Dermis blood vessel endothelial cell (primary cell): ENCODE data around the gene GPLD1. TPM values are rescaled to one million over a fixed set of nuclear protein-coding genes. Genes with fewer than 3 reads are reported as not detected.

ENCODE experiments used
- DNase-seq: peaks from one replicate; pipeline ENCODE4 v3.0.0; 2010
- total RNA-seq: library from RNA; depleted of rRNA; stranded (reverse); fragments of >200 nt; gene quantifications from 2 replicates; pipeline ENCODE4 v1.2.3, GENCODE V29; 2014

The GPLD1 gene
- total RNA-seq, 1 donor from 2014 or later, result 0.17 TPM

DNA sequence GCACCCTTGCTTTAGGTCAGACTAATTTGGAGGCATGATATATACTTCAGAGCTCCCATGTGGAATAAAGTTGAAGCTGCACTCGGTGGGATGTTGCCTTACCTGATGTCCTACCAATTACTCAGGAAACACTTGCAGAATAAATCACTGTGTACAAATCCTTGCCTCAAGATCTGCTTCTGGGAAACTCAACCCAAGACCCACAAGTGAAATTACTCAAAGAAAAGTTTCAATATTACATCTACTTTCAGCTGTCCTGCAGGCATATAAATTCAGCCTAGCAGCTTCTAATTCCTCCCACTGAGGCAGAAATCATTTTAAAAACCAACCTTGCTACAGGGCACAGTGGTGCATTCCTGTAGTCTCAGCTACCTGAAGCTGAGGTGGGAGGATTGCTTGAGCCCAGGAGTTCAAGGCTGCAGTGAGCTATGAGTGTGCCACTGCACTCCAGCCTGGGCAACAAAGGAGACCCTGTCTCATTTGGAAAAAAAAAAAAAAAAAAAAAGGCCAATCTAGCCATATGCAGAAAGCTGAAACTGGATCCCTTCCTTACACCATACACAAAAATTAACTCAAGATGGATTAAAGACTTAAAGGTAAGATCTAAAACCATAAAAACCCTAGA, 110.8 kb downstream of the GPLD1 start:
- DNase-seq, result no peak

Other genes with a start within 250 kb of the GPLD1 start
- 1.0 and 1.5 TPM in 2 replicates for gene DCDC2, start 131.5 kb downstream of the GPLD1 start, total RNA-seq
- 28.8 and 30.8 TPM in 2 replicates for gene MRS2, start 86.6 kb downstream of the GPLD1 start, total RNA-seq
- 1.0 and 1.2 TPM in 2 replicates for gene ALDH5A1, start 5.4 kb upstream of the GPLD1 start, total RNA-seq
- 0.05 TPM in 1 of 2 replicates, not detected in the other for gene KIAA0319, start 156.6 kb upstream of the GPLD1 start, total RNA-seq
- gene TDP2, start 177.3 kb upstream of the GPLD1 start, total RNA-seq, result 27.2 and 35.6 TPM in 2 replicates
- gene ACOT13, start 177.5 kb upstream of the GPLD1 start, total RNA-seq, result 3.7 and 9.2 TPM in 2 replicates
- gene C6orf62, start 229.6 kb upstream of the GPLD1 start, total RNA-seq, result 111 and 205 TPM in 2 replicates